ENCODE measurements around the gene NELL1. TPM values are rescaled to one million over a fixed set of nuclear protein-coding genes. Genes with fewer than 3 reads are reported as not detected.

NELL1 gene
- total RNA-seq, 1 experiment from 2014 or later, result 0.22 TPM

GRCh38 chr11:21480240-21480639, 810.9 kb downstream of the NELL1 start:
- Histone ChIP-seq H3K18ac (ENCODE audit: insufficient read length, low read depth, low read length) (no peak overlapping the region), H4K20me1 (ENCODE audit: control insufficient read depth, insufficient read depth, insufficient read length) (no peaks in the 10 kb centered on the region), H3K27ac (ENCODE audit: insufficient read length, low read depth, low read length) (no peak overlapping the region), H3K4me1 (ENCODE audit: insufficient read depth, low read length) (peaks cover 5% of the 10 kb centered on the region; the same call in 1 of the 2 replicates), H3K9ac (ENCODE audit: extremely low read depth, insufficient read length, low read length) (no peak overlapping the region), H4K91ac (ENCODE audit: insufficient read length, low read depth, low read length) (no peak overlapping the region), H3K27me3 (ENCODE audit: insufficient read depth, low read length) (no peaks in the 10 kb centered on the region), H3K79me2 (ENCODE audit: insufficient read depth, low read length) (no peaks in the 10 kb centered on the region), H4K5ac (ENCODE audit: insufficient read length, low read depth, low read length) (no peak overlapping the region), H3T11ph (ENCODE audit: low read length) (no peak overlapping the region), H3K79me1 (ENCODE audit: insufficient read depth, low read depth, low read length, poor library complexity, severe bottlenecking) (no peaks in the 10 kb centered on the region), H3K23me2 (ENCODE audit: insufficient read length, low read depth, low read length, poor library complexity, severe bottlenecking) (no peaks in the 10 kb centered on the region), H2AFZ (ENCODE audit: low read length) (no peak overlapping the region), H2BK5ac (ENCODE audit: insufficient read length, low read length) (no peak overlapping the region), H4K8ac (replicated peaks; ENCODE audit: insufficient read length, low read depth, low read length) (no peak overlapping the region), H2BK20ac (ENCODE audit: low read depth, low read length, poor library complexity, severe bottlenecking) (no peak overlapping the region), H2AK5ac (ENCODE audit: insufficient read length, low read length) (no peak overlapping the region), H2BK12ac (ENCODE audit: insufficient read length, low read depth, low read length) (no peak overlapping the region), H2BK15ac (ENCODE audit: low read depth, low read length) (no peak overlapping the region), H3K56ac (ENCODE audit: insufficient read length, low read depth, low read length) (no peak overlapping the region), H3K4me2 (ENCODE audit: insufficient read depth, insufficient read length, low read length) (no peak overlapping the region), H3K14ac (ENCODE audit: insufficient read depth, low read length) (no peak overlapping the region), H3K4ac (ENCODE audit: low read depth, low read length) (no peak overlapping the region), H3K23ac (ENCODE audit: insufficient read length, low read depth, low read length) (no peak overlapping the region), H3K9me3 (ENCODE audit: control insufficient read depth, low read depth, low read length) (no peaks in the 10 kb centered on the region), H2BK120ac (ENCODE audit: low read depth, low read length, poor library complexity, severe bottlenecking) (no peak overlapping the region)
- no peak for DNase-seq
- TF ChIP-seq CTCF (conservative IDR thresholded peaks at IDR 0.05), result no peak
- Mint-ChIP-seq H3K4me1 (peaks cover 10 to 16% of the 10 kb centered on the region in 2 experiments), H3K9me3 (no peaks in the 10 kb centered on the region; a peak in 1 of 5 replicates), H3K4me3 (no peak overlapping the region), H3K36me3 (ENCODE audit: insufficient read depth in 1 of 3, low read depth in 3 of 3) (no peaks in the 10 kb centered on the region), H3K27ac (no peak overlapping the region), H3K27me3 (ENCODE audit: low read depth) (no peaks in the 10 kb centered on the region)
- no CpG with 5 or more reads among the region's 2 CpGs for WGBS (ENCODE audit: extremely low coverage, insufficient read length, low lambda C conversion rate)

Data from H9 (cell line).